Adrenal gland (tissue), 5 donors: ENCODE data around the gene ALDH3B1.
"Not testable (repeated sequence)": the region's sequence is repeated elsewhere in the genome, so short reads cannot be mapped to it uniquely, and the experiment has no call there.

Experiments
- CTCF ChIP-seq, 6 experiments: fragments of 450-650 bp in 4 of 6; fragments of 200-600 bp in 2 of 6; sonication (generic) in 1 of 6; IDR thresholded peaks; 1 replicate in 5 of 6; 2 replicates in 1 of 6; pipeline versions ENCODE4 v1.5.1 to v1.8.0; 2016 to 2021; ENCODE audit warnings: antibody characterized with exemption in 6 of 6, mild to moderate bottlenecking in 2 of 6, moderate library complexity in 1 of 6
- POLR2A ChIP-seq, 2 donors: fragments of 450-650 bp; IDR thresholded peaks; one replicate each; pipeline ENCODE4 v1.6.1; 2017; ENCODE audit warnings: antibody characterized with exemption in 2 of 2, mild to moderate bottlenecking in 2 of 2, moderate library complexity in 1 of 2
- donor health status: DM: no; HTN: no; CAD: no.

- not testable (repeated sequence) for TF ChIP-seq CTCF, POLR2A (IDR thresholded peaks at IDR 0.05)
Observed at GRCh38 chr11:67965830-67966348, 44.2 kb upstream of the ALDH3B1 start.
